H9 (cell line): ENCODE data around the gene HIPK2. TPM values are rescaled to one million over a fixed set of nuclear protein-coding genes. Genes with fewer than 3 reads are reported as not detected.

Experiments used
- DNase-seq: peaks from one replicate; pipeline ENCODE4 v3.0.0-alpha.2; 2017
- H2AFZ ChIP-seq: one replicate; pipeline ENCODE4 v1.6.1; 2013; ENCODE audit warnings: mild to moderate bottlenecking, low read length, control low read depth, moderate library complexity
- H2AK5ac ChIP-seq: 2 replicates; pipeline ENCODE4 v1.6.1; 2013; ENCODE audit warnings: low read length, control low read depth, mixed read lengths; ENCODE audit not compliant: insufficient read length
- H2BK120ac ChIP-seq: one replicate; pipeline ENCODE4 v1.6.1; 2013; ENCODE audit warnings: low read depth, mild to moderate bottlenecking, low read length, control low read depth, inconsistent platforms; ENCODE audit not compliant: poor library complexity, severe bottlenecking
- H2BK12ac ChIP-seq: 2 replicates; pipeline ENCODE4 v1.6.1; 2013; ENCODE audit warnings: low read length, control low read depth, mixed read lengths, low read depth; ENCODE audit not compliant: insufficient read length
- H2BK15ac ChIP-seq: 2 replicates; pipeline ENCODE4 v1.6.1; 2013; ENCODE audit warnings: low read depth, low read length, control low read depth
- H2BK20ac ChIP-seq: one replicate; pipeline ENCODE4 v1.6.1; 2013; ENCODE audit warnings: low read depth, mild to moderate bottlenecking, low read length, control low read depth, inconsistent platforms; ENCODE audit not compliant: poor library complexity, severe bottlenecking
- H2BK5ac ChIP-seq: 2 replicates; pipeline ENCODE4 v1.6.1; 2013; ENCODE audit warnings: low read length, control low read depth, mixed read lengths; ENCODE audit not compliant: insufficient read length
- H3K14ac ChIP-seq: 2 replicates; pipeline ENCODE4 v1.6.1; 2013; ENCODE audit warnings: low read length, control low read depth; ENCODE audit not compliant: insufficient read depth
- H3K18ac ChIP-seq: 2 replicates; pipeline ENCODE4 v1.6.1; 2013; ENCODE audit warnings: low read depth, mild to moderate bottlenecking, mixed read lengths, low read length, control low read depth; ENCODE audit not compliant: insufficient read length
- H3K23ac ChIP-seq: 2 replicates; pipeline ENCODE4 v1.6.1; 2013; ENCODE audit warnings: low read length, control low read depth, mixed read lengths, low read depth; ENCODE audit not compliant: insufficient read length
- H3K23me2 ChIP-seq: 2 replicates; pipeline ENCODE4 v1.6.1; 2013; ENCODE audit warnings: low read depth, mild to moderate bottlenecking, mixed read lengths, low read length, control low read depth; ENCODE audit not compliant: insufficient read length, poor library complexity, severe bottlenecking
- H3K27ac ChIP-seq: 2 replicates; pipeline ENCODE4 v1.5.1; 2013; ENCODE audit warnings: low read length, control low read depth, mixed read lengths, low read depth; ENCODE audit not compliant: insufficient read length
- H3K27me3 ChIP-seq: 2 replicates; pipeline ENCODE4 v1.6.1; 2013; ENCODE audit warnings: low read length, control low read depth, inconsistent platforms; ENCODE audit not compliant: insufficient read depth
- H3K4ac ChIP-seq: 2 replicates; pipeline ENCODE4 v1.6.1; 2013; ENCODE audit warnings: low read depth, mild to moderate bottlenecking, control low read depth, inconsistent platforms, low read length, moderate library complexity
- H3K4me1 ChIP-seq: 2 replicates; pipeline ENCODE4 v1.6.1; 2013; ENCODE audit warnings: low read length, control low read depth, inconsistent platforms; ENCODE audit not compliant: insufficient read depth
- H3K4me2 ChIP-seq: 2 replicates; pipeline ENCODE4 v1.6.1; 2013; ENCODE audit warnings: low read length, control low read depth, mixed read lengths; ENCODE audit not compliant: insufficient read length, insufficient read depth
- H3K56ac ChIP-seq: 2 replicates; pipeline ENCODE4 v1.6.1; 2013; ENCODE audit warnings: low read depth, mild to moderate bottlenecking, mixed read lengths, low read length, control low read depth; ENCODE audit not compliant: insufficient read length
- H3K79me1 ChIP-seq: 2 replicates; pipeline ENCODE4 v1.6.1; 2013; ENCODE audit warnings: low read depth, mild to moderate bottlenecking, moderate library complexity, low read length, control low read depth, inconsistent platforms; ENCODE audit not compliant: insufficient read depth, poor library complexity, severe bottlenecking
- H3K79me2 ChIP-seq: 2 replicates; pipeline ENCODE4 v1.6.1; 2013; ENCODE audit warnings: low read length, control low read depth, inconsistent platforms; ENCODE audit not compliant: insufficient read depth
- H3K9ac ChIP-seq: 2 replicates; pipeline ENCODE4 v1.6.1; 2013; ENCODE audit warnings: low read length, control low read depth, mixed read lengths; ENCODE audit not compliant: insufficient read length; ENCODE audit errors: extremely low read depth
- H3K9me3 ChIP-seq: one replicate; pipeline ENCODE4 v1.6.1; 2013; ENCODE audit warnings: low read depth, low read length, inconsistent platforms; ENCODE audit not compliant: control insufficient read depth
- H3T11ph ChIP-seq: one replicate; pipeline ENCODE4 v1.6.1; 2013; ENCODE audit warnings: mild to moderate bottlenecking, low read length, control low read depth, inconsistent platforms
- H4K20me1 ChIP-seq: one replicate; pipeline ENCODE4 v1.6.1; 2013; ENCODE audit not compliant: control insufficient read depth, insufficient read length, insufficient read depth
- H4K5ac ChIP-seq: 2 replicates; pipeline ENCODE4 v1.6.1; 2013; ENCODE audit warnings: low read depth, mild to moderate bottlenecking, mixed read lengths, low read length, control low read depth; ENCODE audit not compliant: insufficient read length
- H4K8ac ChIP-seq: replicated peaks from 2 replicates; pipeline ENCODE4 v1.6.1; 2013; ENCODE audit warnings: low read length, control low read depth, mixed read lengths, low read depth; ENCODE audit not compliant: insufficient read length
- H4K91ac ChIP-seq: 2 replicates; pipeline ENCODE4 v1.6.1; 2013; ENCODE audit warnings: low read depth, mild to moderate bottlenecking, moderate library complexity, mixed read lengths, low read length, control low read depth; ENCODE audit not compliant: insufficient read length
- H3K27ac Mint-ChIP-seq, 3 experiments: 2 replicates in 2 of 3; 3 replicates in 1 of 3; pipeline ENCODE4 v1.8.0; 2020 to 2021; ENCODE audit warnings: mixed read lengths in 3 of 3, mild to moderate bottlenecking in 1 of 3, moderate library complexity in 1 of 3
- H3K27me3 Mint-ChIP-seq: 2 replicates; pipeline ENCODE4 v1.8.0; 2021; ENCODE audit warnings: low read depth, mild to moderate bottlenecking, moderate library complexity, mixed read lengths
- H3K36me3 Mint-ChIP-seq, 3 experiments: 2 replicates in 2 of 3; 3 replicates in 1 of 3; pipeline ENCODE4 v1.8.0; 2020 to 2021; ENCODE audit warnings: low read depth in 3 of 3, mixed read lengths in 3 of 3; ENCODE audit not compliant: insufficient read depth in 1 of 3
- H3K4me1 Mint-ChIP-seq, 2 experiments: 2 replicates each; pipeline ENCODE4 v1.8.0; 2020; ENCODE audit warnings: mixed read lengths in 2 of 2
- H3K4me3 Mint-ChIP-seq, 2 experiments: 2 replicates in 1 of 2; 3 replicates in 1 of 2; pipeline ENCODE4 v1.8.0; 2020 to 2021; ENCODE audit warnings: mild to moderate bottlenecking in 2 of 2, mixed read lengths in 2 of 2, moderate library complexity in 1 of 2
- H3K9me3 Mint-ChIP-seq, 2 experiments: 2 replicates in 1 of 2; 3 replicates in 1 of 2; pipeline ENCODE4 v1.8.0; 2020; ENCODE audit warnings: mild to moderate bottlenecking in 2 of 2, mixed read lengths in 2 of 2, moderate library complexity in 1 of 2
- WGBS: extraction: QIAGEN DNeasy Blood & Tissue Kit; methylation state at CpG from one replicate; pipeline ENCODE4 v1.1.7; 2013; ENCODE audit warnings: missing lambda C conversion rate, low lambda C conversion rate, mixed read lengths; ENCODE audit not compliant: insufficient read length; ENCODE audit errors: extremely low coverage; 5-methylcytosine and 5-hydroxymethylcytosine counted together
- total RNA-seq: library from RNA; stranded (reverse); gene quantifications from 2 replicates; pipeline ENCODE4 v1.2.1, GENCODE V29; 2021
- TF ChIP-seq, protein P1 (sequence below): fragments of 200-600 bp; sonication (generic); conservative IDR thresholded peaks from 3 replicates; pipeline ENCODE4 v1.8.0; 2021; ENCODE audit warnings: antibody characterized with exemption, mild to moderate bottlenecking

HIPK2 gene
- total RNA-seq, 1 experiment from 2014 or later: 21.9 TPM

DNA sequence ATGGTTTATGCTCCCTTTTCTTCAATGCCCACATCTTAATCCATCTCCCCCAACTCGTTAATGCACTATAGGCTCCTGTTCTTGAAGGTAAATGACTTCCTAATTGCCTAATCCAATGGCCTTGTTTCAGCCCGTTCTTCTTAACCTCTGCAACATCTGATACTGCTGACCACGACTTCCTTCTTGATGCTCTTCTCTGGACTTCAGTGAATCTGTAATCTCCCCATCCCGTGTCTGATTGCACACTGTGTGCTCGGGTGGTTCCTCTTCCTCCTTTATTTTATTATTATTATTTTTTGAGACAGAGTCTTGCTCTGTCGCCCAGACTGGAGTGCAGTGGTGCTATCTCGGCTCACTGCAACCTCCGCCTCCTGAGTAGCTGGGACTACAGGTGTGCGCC lies 58.9 kb downstream of the HIPK2 start:
- Histone ChIP-seq H2BK5ac (no peak overlapping the region), H2BK12ac (no peak overlapping the region), H4K8ac (no peak overlapping the region), H3K27ac (no peak overlapping the region), H3K79me2 (no peaks in the 10 kb centered on the region), H4K91ac (no peak overlapping the region), H3K79me1 (no peaks in the 10 kb centered on the region), H3K9ac (no peak overlapping the region), H2BK15ac (no peak overlapping the region), H3K23me2 (no peaks in the 10 kb centered on the region), H3K4me1 (peaks cover 4% of the 10 kb centered on the region; the same call in 1 of the 2 replicates), H3T11ph (no peak overlapping the region), H3K18ac (no peak overlapping the region), H3K56ac (no peak overlapping the region), H2BK20ac (no peak overlapping the region), H3K23ac (no peak overlapping the region), H3K9me3 (no peaks in the 10 kb centered on the region), H3K4me2 (no peak overlapping the region), H4K20me1 (no peaks in the 10 kb centered on the region), H2AK5ac (no peak overlapping the region), H3K4ac (no peak overlapping the region), H2AFZ (no peak overlapping the region), H2BK120ac (no peak overlapping the region), H3K27me3 (no peaks in the 10 kb centered on the region), H3K14ac (no peak overlapping the region), H4K5ac (no peak overlapping the region)
- no peak overlapping the region for H3K4me3 Mint-ChIP-seq
- no peak for DNase-seq
- H3K9me3 Mint-ChIP-seq: no peaks in the 10 kb centered on the region
- H3K27ac Mint-ChIP-seq: no peak overlapping the region
- no peaks in the 10 kb centered on the region for H3K27me3 Mint-ChIP-seq
- H3K36me3 Mint-ChIP-seq: peaks cover 20 to 23% (median 23%) of the 10 kb centered on the region in 3 experiments
- TF ChIP-seq, protein P1, sequence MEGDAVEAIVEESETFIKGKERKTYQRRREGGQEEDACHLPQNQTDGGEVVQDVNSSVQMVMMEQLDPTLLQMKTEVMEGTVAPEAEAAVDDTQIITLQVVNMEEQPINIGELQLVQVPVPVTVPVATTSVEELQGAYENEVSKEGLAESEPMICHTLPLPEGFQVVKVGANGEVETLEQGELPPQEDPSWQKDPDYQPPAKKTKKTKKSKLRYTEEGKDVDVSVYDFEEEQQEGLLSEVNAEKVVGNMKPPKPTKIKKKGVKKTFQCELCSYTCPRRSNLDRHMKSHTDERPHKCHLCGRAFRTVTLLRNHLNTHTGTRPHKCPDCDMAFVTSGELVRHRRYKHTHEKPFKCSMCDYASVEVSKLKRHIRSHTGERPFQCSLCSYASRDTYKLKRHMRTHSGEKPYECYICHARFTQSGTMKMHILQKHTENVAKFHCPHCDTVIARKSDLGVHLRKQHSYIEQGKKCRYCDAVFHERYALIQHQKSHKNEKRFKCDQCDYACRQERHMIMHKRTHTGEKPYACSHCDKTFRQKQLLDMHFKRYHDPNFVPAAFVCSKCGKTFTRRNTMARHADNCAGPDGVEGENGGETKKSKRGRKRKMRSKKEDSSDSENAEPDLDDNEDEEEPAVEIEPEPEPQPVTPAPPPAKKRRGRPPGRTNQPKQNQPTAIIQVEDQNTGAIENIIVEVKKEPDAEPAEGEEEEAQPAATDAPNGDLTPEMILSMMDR: no peak
- peaks cover 13 to 18% of the 10 kb centered on the region in 2 experiments for H3K4me1 Mint-ChIP-seq
- no CpG with 5 or more reads among the region's 9 CpGs for WGBS
